CD4-positive, alpha-beta memory T cell (primary cell): Measurements from ENCODE around the gene WFIKKN1. TPM values are rescaled to one million over a fixed set of nuclear protein-coding genes. Genes with fewer than 3 reads are reported as not detected.
A peak's percentile ranks its signal among the peaks of the same experiment; 100 is the strongest.

Experiments used
- CTCF ChIA-PET: fragments of 350-600 bp; sonication (Branson Sonifier 250); formaldehyde crosslinking; loops from one replicate; lab custom pipeline; 2021; ENCODE audit warnings: inconsistent platforms; ENCODE audit not compliant: partially characterized antibody; lab: Charles Lee
- POLR2A ChIA-PET: fragments of 350-600 bp; sonication (Branson Sonifier 250); formaldehyde crosslinking; loops from one replicate; lab custom pipeline; 2021; ENCODE audit not compliant: partially characterized antibody; lab: Charles Lee
- DNase-seq, 5 donors: peaks; one replicate each; pipeline versions ENCODE4 v3.0.0 to v3.0.0-alpha.2; 2020 to 2022; ENCODE audit warnings: mixed read lengths in 1 of 5
- H3K27ac ChIP-seq: one replicate; pipeline ENCODE4 v1.7.0; 2013; ENCODE audit warnings: low read depth, low read length
- H3K27me3 ChIP-seq: 2 replicates; pipeline ENCODE4 v1.7.0; 2013; ENCODE audit warnings: mild to moderate bottlenecking, low read length, moderate library complexity; ENCODE audit not compliant: insufficient read depth
- H3K36me3 ChIP-seq: 2 replicates; pipeline ENCODE4 v1.7.0; 2013; ENCODE audit warnings: mild to moderate bottlenecking, low read length, moderate library complexity; ENCODE audit not compliant: insufficient read depth
- H3K4me1 ChIP-seq: 2 replicates; pipeline ENCODE4 v1.7.0; 2013; ENCODE audit warnings: mild to moderate bottlenecking, low read length, moderate library complexity; ENCODE audit not compliant: insufficient read depth
- H3K4me3 ChIP-seq, 2 donors: one replicate each; pipeline ENCODE4 v1.7.0; 2013; ENCODE audit warnings: low read length in 2 of 2, mild to moderate bottlenecking in 1 of 2
- H3K9me3 ChIP-seq, 2 donors: one replicate each; pipeline ENCODE4 v1.7.0; 2013; ENCODE audit warnings: low read length in 2 of 2, control low read depth in 1 of 2; ENCODE audit not compliant: control insufficient read depth in 1 of 2
- H3K27ac Mint-ChIP-seq, 7 donors: one replicate each; pipeline ENCODE4 v1.8.0; 2020 to 2021; ENCODE audit warnings: mixed read lengths in 7 of 7, mild to moderate bottlenecking in 6 of 7, inconsistent platforms in 3 of 7, moderate library complexity in 3 of 7
- H3K27me3 Mint-ChIP-seq, 2 donors: one replicate each; pipeline ENCODE4 v1.8.0; 2020 to 2021; ENCODE audit warnings: mixed read lengths in 2 of 2
- H3K36me3 Mint-ChIP-seq, 2 donors: one replicate each; pipeline ENCODE4 v1.8.0; 2020 to 2021; ENCODE audit warnings: mixed read lengths in 2 of 2, inconsistent platforms in 1 of 2, mild to moderate bottlenecking in 1 of 2
- H3K4me1 Mint-ChIP-seq, 4 donors: one replicate each; pipeline ENCODE4 v1.8.0; 2020 to 2021; ENCODE audit warnings: mixed read lengths in 4 of 4, mild to moderate bottlenecking in 1 of 4
- H3K4me3 Mint-ChIP-seq, 8 donors: one replicate each; pipeline ENCODE4 v1.8.0; 2020 to 2021; ENCODE audit warnings: mixed read lengths in 8 of 8, mild to moderate bottlenecking in 7 of 8, moderate library complexity in 6 of 8, inconsistent platforms in 3 of 8
- H3K9me3 Mint-ChIP-seq, 8 donors: one replicate each; pipeline ENCODE4 v1.8.0; 2020 to 2021; ENCODE audit warnings: mixed read lengths in 8 of 8, mild to moderate bottlenecking in 5 of 8, inconsistent platforms in 3 of 8, moderate library complexity in 1 of 8
- intact Hi-C: fragments of 100-400 bp; cut with micrococcal nuclease; formaldehyde crosslinking; loops from one replicate; pipeline ENCODE4 v1.15.1; 2023
- polyA plus RNA-seq, 2 donors: library from polyadenylated mRNA; unstranded; fragments of 300-500 nt; fragmentation: Illumina TruSeq; gene quantifications; one replicate each; pipeline ENCODE4 v1.2.3, GENCODE V29; 2021
- total RNA-seq, 2 experiments: library from RNA; stranded (reverse); gene quantifications; one replicate each; pipeline ENCODE4 v1.2.3, GENCODE V29; 2021

WFIKKN1 gene
- total and polyA plus RNA-seq, 4 experiments from 2014 or later: 0.09 to 0.86 (median 0.67) TPM; not detected in 1

- H3K27ac ChIP-seq: no peak overlapping the region
- no peaks in the 10 kb centered on the region for H3K36me3 Mint-ChIP-seq
- POLR2A ChIA-PET: interaction anchor here (0.8 to 1.4 kb wide), 6 partner anchors 9 to 48 kb away, joined by 3 to 8 read pairs (median 4); partner anchors contain the start of genes JMJD8, METTL26 and WDR24
- no peak overlapping the region for H3K4me3 ChIP-seq
- H3K36me3 ChIP-seq: no peaks in the 10 kb centered on the region
- no peak overlapping the region for H3K4me3 Mint-ChIP-seq
- no peaks in the 10 kb centered on the region for H3K27me3 ChIP-seq
- peaks cover 24% of the 10 kb centered on the region for H3K4me1 ChIP-seq
- no peaks in the 10 kb centered on the region for H3K27me3 Mint-ChIP-seq
- H3K9me3 ChIP-seq: no peaks in the 10 kb centered on the region
- DNase-seq: no peak
- no peak overlapping the region for H3K27ac Mint-ChIP-seq
- no peaks in the 10 kb centered on the region for H3K9me3 Mint-ChIP-seq
- H3K4me1 Mint-ChIP-seq: peaks cover 0 to 40% (median 8%) of the 10 kb centered on the region in 4 donors
- CTCF ChIA-PET: interaction anchor here (1.5 kb wide), 1 partner anchor 11 kb away, joined by 8 read pairs; the partner anchor contains the start of gene METTL26
- intact Hi-C loops: loop anchor here (5.0 kb wide), 1 partner anchor 140 kb away; the partner anchor contains the start of genes CHTF18 and RPUSD1
These were observed 16.6 kb downstream of the WFIKKN1 start for GRCh38 chr16:647173-647902.

GRCh38 chr16:648071-648780, 17.4 kb downstream of the WFIKKN1 start:
- no peaks in the 10 kb centered on the region for H3K27me3 Mint-ChIP-seq
- peak overlapping the region; percentile 60 to 82 (median 71) for H3K4me3 Mint-ChIP-seq
- Histone ChIP-seq H3K9me3 (no peaks in the 10 kb centered on the region), H3K4me3 (peak overlapping the region; percentile 3 to 53), H3K4me1 (peaks cover 15% of the 10 kb centered on the region), H3K27ac (peak overlapping the region; percentile 79), H3K36me3 (no peaks in the 10 kb centered on the region), H3K27me3 (no peaks in the 10 kb centered on the region)
- H3K9me3 Mint-ChIP-seq: no peaks in the 10 kb centered on the region
- CTCF ChIA-PET: interaction anchor here (1.5 kb wide), 1 partner anchor 12 kb away, joined by 8 read pairs; the partner anchor contains the start of gene METTL26
- H3K36me3 Mint-ChIP-seq: no peaks in the 10 kb centered on the region
- POLR2A ChIA-PET: interaction anchor here (0.6 to 2.3 kb wide), 9 partner anchors 10 to 47 kb away, joined by 3 to 12 read pairs (median 6); partner anchors contain the start of genes JMJD8, METTL26, STUB1 and WDR24
- H3K4me1 Mint-ChIP-seq: peaks cover 0 to 36% (median 8%) of the 10 kb centered on the region in 4 donors
- H3K27ac Mint-ChIP-seq: peak overlapping the region; percentile 64 to 92 (median 87)
- intact Hi-C loops: loop anchor here (2.0 to 5.0 kb wide), 3 partner anchors 21 to 139 kb away; partner anchors contain the start of genes CHTF18, JMJD8, RHOT2 and RPUSD1
- peak in 3 of 5 donors; percentile 24 to 30 (median 26) for DNase-seq

- peaks cover 14% of the 10 kb centered on the region for H3K4me1 ChIP-seq
- Mint-ChIP-seq H3K36me3 (no peaks in the 10 kb centered on the region), H3K4me1 (peaks cover 0 to 30% (median 8%) of the 10 kb centered on the region in 4 donors), H3K4me3 (peak within 1 kb of the TSS; percentile 60 to 82 (median 76)), H3K9me3 (no peaks in the 10 kb centered on the region), H3K27me3 (no peaks in the 10 kb centered on the region), H3K27ac (peak within 1 kb of the TSS; percentile 68 to 92 (median 87))
- no peaks in the 10 kb centered on the region for H3K27me3 ChIP-seq
- ChIA-PET CTCF (interaction anchor here (0.8 to 1.5 kb wide), 3 partner anchors 12 to 18 kb away, joined by 3 to 8 read pairs (median 4); partner anchors contain the start of gene METTL26), POLR2A (interaction anchor here (0.7 to 2.7 kb wide), 10 partner anchors 9 to 47 kb away, joined by 3 to 23 read pairs (median 8); partner anchors contain the start of genes JMJD8, METTL26, RHOT2 and STUB1)
- H3K27ac ChIP-seq: peak within 1 kb of the TSS; percentile 79
- H3K9me3 ChIP-seq: no peaks in the 10 kb centered on the region
- DNase-seq: peak; percentile 88 to 93 (median 90)
- peak within 1 kb of the TSS; percentile 3 to 53 for H3K4me3 ChIP-seq
- intact Hi-C loops: loop anchor here (1.0 to 5.0 kb wide), 4 partner anchors 13 to 138 kb away; partner anchors contain the start of genes CHTF18, JMJD8, METTL26 and RHOT2
- H3K36me3 ChIP-seq: no peaks in the 10 kb centered on the region
These were observed 18.2 kb downstream of the WFIKKN1 start, which contains the start of gene WDR90 for GRCh38 chr16:648781-649589. Gene WDR90, plus strand, starts transcription at chr16:649365. Its CDS starts 52 bp downstream, at chr16:649417.

GRCh38 chr16:649631-650030, 18.8 kb downstream of the WFIKKN1 start:
- no peaks in the 10 kb centered on the region for H3K36me3 ChIP-seq
- H3K4me3 ChIP-seq: peak overlapping the region in 1 of 2 donors; percentile 53
- intact Hi-C loops: loop anchor here (1.0 to 5.0 kb wide), 4 partner anchors 13 to 138 kb away; partner anchors contain the start of genes CHTF18, JMJD8, METTL26 and RHOT2
- Mint-ChIP-seq H3K27me3 (no peaks in the 10 kb centered on the region), H3K4me1 (peaks cover 0 to 24% (median 8%) of the 10 kb centered on the region in 4 donors), H3K9me3 (no peaks in the 10 kb centered on the region), H3K4me3 (peak overlapping the region; percentile 47 to 79 (median 64)), H3K36me3 (no peaks in the 10 kb centered on the region), H3K27ac (peak overlapping the region in 4 of 7 donors; percentile 36 to 70 (median 40))
- no peaks in the 10 kb centered on the region for H3K9me3 ChIP-seq
- CTCF ChIA-PET: interaction anchor here (0.8 kb wide), 2 partner anchors 13 to 18 kb away, joined by 3 to 4 read pairs; no protein-coding TSS in a partner anchor
- H3K4me1 ChIP-seq: peaks cover 14% of the 10 kb centered on the region
- DNase-seq: no peak
- peak overlapping the region; percentile 79 for H3K27ac ChIP-seq
- H3K27me3 ChIP-seq: no peaks in the 10 kb centered on the region
- POLR2A ChIA-PET: interaction anchor here (0.7 to 2.7 kb wide), 8 partner anchors 10 to 46 kb away, joined by 3 to 23 read pairs (median 8); partner anchors contain the start of genes METTL26, RHOT2 and STUB1

GRCh38 chr16:651844-652243, 21.1 kb downstream of the WFIKKN1 start:
- Mint-ChIP-seq H3K27me3 (no peaks in the 10 kb centered on the region), H3K9me3 (no peaks in the 10 kb centered on the region), H3K4me1 (peaks cover 0 to 20% (median 7%) of the 10 kb centered on the region in 4 donors), H3K27ac (no peak overlapping the region), H3K36me3 (no peaks in the 10 kb centered on the region), H3K4me3 (peak overlapping the region in 1 of 8 donors; percentile 43)
- intact Hi-C loops: no loop called here
- Histone ChIP-seq H3K4me3 (no peak overlapping the region), H3K36me3 (no peaks in the 10 kb centered on the region), H3K4me1 (peaks cover 14% of the 10 kb centered on the region), H3K27ac (no peak overlapping the region), H3K9me3 (no peaks in the 10 kb centered on the region), H3K27me3 (no peaks in the 10 kb centered on the region)
- DNase-seq: no peak
- ChIA-PET POLR2A (interaction anchor here (1.0 to 1.5 kb wide), 2 partner anchors 29 to 32 kb away, joined by 3 to 5 read pairs; partner anchors contain the start of genes JMJD8 and STUB1), CTCF (no interaction called here)
